ENCODE results near the gene HSD11B2.
A peak's percentile ranks its signal among the peaks of the same experiment; 100 is the strongest.
"Not testable (repeated sequence)": the region's sequence is repeated elsewhere in the genome, so short reads cannot be mapped to it uniquely, and the experiment has no call there.

Gene HSD11B2

DNA sequence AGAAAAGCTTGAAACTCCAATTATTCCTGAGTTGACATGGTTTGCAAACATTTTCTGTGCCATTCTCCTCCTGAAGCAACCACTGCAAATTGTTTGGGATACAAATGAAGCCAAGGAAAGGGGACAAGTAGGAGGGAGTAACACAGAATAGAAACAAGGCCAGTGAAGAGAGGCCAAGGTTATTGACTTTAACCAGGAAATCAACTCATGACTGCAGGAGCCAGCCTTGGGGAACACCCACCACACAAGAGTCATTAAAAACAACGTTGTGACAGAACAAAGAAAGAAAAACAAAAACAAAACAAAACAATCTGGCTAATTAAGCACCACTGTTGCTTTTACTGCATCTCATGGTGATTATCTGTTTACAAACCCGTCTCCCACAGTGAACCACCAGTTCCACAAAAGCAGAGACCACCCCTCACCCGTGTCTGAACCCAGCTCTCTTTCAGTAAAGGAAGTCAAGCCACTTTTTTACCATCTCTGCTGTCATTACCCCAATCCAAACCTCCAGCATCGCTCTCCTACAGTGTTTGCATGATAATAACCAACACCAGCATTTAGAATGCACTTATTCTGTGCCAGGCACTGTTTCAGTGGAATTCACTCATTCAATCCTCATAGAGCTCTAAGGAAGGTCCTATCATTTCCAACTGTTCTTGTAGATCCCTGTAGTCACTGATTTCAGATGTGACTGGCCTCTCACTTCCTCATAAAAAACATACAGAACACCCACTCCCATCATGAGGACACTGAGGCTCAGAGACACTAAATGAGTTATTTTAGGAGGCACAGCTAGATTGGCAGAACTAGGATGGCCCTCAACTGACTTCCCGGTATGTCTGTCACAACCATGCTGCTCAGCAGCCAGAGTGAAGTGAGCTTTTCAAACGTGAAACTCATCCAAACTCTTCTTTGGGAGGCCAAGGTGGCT is 16.7 kb upstream of the HSD11B2 start:
- DNase-seq (ENCODE audit: low read depth in 2 of 2, low spot score in 1 of 2): no peak

DNA sequence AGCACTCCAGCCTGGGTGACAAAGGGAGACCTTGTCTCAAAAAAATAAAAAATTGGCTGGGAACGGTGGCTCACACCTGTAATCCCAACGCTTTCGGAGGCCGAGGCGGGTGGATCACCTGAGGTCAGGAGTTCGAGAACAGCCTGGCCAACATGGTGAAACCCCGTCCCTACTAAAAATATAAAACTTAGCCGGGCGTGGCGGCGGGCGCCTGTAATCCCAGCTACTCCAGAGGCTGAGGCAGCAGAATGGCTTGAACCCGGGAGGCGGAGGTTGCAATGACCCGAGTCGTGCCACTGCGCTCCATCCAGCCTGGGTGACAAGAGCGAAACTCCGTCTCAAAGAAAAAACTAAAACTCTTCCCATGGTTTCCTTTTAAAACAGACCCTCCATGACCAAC is 15.5 kb upstream of the HSD11B2 start:
- not testable (repeated sequence) for DNase-seq (ENCODE audit: low read depth in 2 of 2, low spot score in 1 of 2)

DNA sequence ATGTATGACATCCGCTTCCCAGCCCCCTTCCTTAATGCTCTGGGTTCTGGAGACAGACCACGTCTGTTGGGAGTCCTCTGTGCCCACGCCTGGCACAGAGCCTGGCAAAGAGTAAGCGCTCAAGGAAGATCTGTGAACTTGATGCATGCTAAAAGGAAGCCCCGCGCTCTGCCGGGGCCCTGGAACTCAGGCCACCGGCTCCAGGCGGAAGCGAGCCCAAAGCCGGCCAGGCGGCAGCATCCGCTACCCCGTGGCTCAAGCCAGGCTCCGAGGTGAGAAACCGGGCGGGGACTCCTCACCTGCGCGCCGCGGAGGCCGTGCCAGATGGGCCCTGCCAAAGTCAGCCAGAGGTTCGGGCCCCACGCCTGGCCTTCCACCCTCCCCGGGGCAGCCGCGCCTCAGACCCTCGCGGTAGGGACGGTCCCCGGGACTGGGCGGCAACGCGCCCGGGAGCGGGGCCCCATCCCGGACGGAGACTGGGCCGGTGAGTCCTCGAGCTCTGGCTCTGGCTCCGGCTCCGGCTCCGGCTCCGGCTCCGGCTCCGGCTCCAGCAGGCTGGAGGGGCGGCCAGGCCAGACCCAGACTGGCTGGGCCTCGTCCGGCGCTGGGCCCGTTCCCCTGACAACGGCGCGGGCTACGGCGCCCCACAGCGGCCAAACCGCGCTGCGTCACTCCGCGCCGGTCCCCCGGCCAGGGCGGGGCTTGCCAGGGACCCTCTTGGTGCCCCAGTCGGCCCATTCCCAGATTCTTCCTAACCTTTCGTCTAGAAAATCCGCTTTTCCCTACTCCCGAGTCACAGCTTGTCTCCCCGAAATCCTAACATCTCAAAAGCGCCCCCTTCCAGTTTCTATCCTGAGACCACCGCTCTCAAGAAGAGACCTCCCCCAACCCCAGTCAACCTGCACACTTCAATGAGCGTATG is 14.8 kb upstream of the HSD11B2 start, which contains the start of gene ZDHHC1:
TSS of gene ZDHHC1 (minus strand) at position 606 of the 922 bp plus-strand sequence. CDS start 8,702 bp downstream, outside the sequence.
- no peak for DNase-seq (ENCODE audit: low read depth in 2 of 2, low spot score in 1 of 2)

DNA sequence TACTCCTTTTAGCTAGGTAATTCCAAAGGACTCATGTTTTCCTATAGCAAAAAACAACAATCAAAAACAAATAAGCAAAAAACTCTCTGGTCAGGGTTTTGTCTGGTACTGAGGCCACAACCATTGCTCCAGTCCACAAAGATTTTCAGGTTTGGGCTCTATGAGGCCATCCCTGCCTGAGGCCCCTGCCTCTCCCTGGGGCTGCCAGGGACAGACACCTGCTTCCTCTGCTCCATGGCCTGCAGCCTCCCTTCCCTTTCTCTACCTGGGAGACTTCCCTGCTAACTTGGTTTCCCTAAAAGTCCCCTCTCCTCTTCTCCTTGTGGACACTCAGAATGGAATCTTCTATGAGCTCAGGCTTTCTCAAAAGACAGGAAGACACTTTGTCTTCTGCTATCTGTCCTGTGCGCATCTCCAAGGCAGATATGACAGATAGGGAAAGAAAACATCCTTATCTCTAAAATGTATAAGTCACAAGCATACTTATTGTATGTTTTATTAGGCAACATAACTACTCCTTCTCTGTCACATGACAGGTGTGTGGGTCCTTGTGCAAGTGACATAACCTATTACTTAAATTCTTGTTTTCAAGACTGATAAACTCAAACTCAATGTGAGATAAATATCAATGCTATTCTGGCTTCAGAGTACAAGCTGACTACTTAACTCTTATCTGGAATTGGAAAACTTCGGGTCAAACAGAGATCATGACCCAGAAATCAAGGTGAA is 13.4 kb upstream of the HSD11B2 start:
- no peak for DNase-seq (ENCODE audit: low read depth in 2 of 2, low spot score in 1 of 2)

DNA sequence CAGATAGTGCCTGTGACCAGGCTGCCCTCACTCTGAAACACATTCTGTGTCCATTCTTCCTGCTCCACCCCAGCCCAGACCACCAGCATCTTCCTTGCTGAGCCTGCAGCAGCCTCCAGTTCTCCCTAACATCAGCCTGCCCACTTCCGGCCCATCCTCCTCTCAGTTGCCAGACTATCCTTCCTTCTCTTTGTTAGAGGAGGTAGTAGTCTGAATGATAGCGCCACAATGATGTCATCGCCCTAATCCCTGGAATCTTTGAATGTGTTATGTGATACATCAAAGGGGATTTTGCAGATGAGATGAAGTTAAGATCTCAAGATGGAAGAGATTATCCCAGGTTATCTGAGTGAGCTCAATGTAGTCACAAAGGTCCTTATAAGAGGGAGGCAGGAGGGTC is 11.4 kb upstream of the HSD11B2 start:
- DNase-seq (ENCODE audit: low read depth in 2 of 2, low spot score in 1 of 2): no peak

DNA sequence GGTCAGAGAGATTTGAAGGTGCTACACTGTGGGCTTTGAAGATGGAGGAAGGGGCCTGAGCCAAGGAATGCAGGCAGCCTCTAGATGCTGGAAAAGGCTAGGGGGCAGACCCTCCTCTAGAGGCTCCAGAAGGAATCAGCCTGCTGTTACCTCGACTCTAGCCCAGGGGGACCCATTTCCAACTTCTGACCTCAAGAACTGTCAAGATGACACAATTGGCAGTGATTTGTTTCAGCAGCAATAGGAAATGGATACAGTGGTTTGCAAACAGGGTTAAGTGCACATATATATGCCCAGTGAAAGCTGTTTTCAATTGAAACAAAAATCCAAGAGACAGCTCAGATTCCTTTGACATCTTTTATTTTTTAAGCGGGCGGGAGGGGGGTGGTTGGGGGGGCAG is 11.0 kb upstream of the HSD11B2 start:
- no peak for DNase-seq (ENCODE audit: low read depth in 2 of 2, low spot score in 1 of 2)

DNA sequence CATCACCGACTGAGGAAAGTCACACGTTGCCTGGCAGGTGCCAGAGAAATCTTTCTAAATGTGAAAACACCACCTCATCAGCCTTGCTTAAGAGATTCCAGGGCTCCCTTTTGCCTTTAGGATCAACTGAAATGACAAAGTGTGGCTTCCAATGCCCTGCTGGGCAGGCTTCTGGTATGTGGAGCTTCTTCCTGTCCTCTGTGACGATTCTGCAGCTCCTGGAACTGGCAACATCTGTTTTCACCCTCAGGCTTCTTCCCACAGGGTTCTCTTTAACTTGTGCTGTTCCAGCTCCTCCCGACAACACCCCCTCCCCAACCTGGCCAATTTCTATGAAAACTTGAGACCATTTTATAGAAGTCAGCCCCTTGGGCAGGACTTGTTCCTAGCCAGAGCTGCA is 9.9 kb upstream of the HSD11B2 start:
- DNase-seq (ENCODE audit: low read depth in 2 of 2, low spot score in 1 of 2): no peak

DNA sequence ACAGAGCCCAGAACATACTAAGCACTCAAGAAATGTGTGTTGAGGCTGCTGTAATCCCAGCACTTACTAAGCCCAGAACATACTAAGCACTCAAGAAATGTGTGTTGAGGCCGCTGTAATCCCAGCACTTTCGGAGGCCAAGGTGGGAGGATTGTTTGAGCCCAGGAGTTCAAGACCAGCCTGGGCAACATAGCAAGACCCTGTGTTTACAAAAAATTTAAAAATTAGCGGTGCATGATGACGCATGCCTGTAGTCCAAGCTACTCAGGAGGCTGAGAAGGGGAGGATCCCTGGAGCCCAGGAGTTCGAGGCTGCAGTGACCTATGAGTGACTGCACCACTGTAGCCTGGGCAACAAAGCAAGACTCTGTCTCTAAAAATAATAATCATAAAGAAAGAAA is 7.9 kb upstream of the HSD11B2 start:
- no peak for DNase-seq (ENCODE audit: low read depth in 2 of 2, low spot score in 1 of 2)

DNA sequence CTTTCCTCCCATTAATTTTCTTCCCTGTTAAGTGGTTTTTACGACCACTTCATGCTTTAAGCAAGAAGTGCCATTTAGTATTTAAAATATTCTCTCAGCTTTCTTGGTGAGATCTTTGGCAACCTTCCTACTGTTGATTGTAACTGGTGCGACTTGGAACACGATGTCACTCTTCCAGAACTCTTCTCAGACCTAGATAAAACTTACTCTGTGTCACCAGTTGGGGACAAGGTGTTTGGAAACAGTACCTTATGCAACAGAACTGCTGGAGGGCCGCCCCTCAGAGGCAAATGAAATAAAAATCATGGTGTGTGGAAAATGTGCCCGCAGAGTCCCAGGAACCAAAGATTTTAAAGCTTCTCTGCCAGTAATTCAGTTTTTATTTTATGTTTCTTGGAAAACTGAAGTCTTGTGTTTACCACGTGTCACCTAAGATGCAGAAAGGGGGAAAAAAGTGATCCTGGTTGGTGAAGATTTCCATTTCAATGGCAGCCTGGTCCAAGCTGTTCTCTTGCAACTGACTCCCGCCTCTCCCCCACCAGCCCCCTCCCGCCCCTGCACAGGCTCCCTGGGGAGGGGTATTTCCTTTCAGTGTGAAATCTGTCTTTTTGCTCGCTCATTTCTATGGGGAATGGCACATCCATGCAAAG is 7.2 kb upstream of the HSD11B2 start:
- DNase-seq (ENCODE audit: low read depth in 2 of 2, low spot score in 1 of 2): no peak

DNA sequence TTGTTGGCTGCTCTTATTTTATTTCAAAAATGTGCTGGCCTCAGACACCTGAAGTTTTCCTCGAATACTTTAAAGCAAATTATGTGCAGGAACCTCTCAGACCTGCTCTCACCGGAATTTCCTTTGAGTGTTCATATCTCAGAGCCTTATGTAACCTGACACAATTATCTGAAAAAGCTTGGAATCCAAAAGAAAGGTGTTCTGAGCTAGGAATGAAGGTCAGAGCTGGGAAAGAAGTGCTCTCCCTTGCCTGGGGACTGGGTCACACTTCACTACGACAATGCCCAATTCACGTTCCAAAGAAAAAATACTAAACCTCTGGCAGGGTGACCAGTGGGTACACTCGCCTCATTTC is 6.7 kb upstream of the HSD11B2 start:
- DNase-seq (ENCODE audit: low read depth in 2 of 2, low spot score in 1 of 2): no peak

DNA sequence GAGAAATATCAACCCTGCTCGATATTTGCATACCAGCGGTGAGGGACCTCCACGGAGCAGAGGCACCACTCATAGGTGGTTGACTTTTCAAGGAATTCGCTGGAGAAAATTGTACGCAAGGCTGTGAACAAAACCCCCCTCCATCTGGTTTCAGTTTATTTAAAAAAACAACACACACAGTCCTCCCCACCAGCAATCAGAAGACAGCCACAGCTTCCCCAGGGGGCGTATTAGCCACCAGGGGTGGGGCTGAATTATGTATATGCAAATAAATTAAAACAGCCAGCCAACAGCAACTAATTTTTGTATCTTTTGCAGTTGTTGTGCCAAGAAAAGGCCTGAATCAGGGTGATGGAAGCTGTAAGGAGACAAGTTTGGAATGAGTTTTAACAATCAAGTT is 5.9 kb upstream of the HSD11B2 start:
- DNase-seq (ENCODE audit: low read depth in 2 of 2, low spot score in 1 of 2): no peak

DNA sequence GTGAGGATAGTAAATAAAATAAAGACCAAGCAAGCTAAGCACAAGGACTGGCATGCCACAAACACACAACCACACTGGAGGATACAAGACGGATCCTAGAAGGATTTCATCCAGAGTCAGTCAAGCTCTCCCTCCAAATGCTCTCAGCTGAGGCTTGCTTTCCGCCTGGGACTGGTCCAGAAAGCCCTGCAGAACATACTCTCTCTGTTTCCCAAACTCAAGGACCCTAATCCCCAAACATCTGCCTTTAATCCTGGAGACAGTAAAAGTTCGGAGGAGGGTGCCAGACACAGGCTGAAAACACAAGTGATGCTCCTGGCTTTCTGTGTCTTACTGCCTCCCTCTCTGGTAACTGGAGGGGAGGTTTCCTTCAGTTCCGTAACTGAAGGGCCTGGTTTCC is 5.3 kb upstream of the HSD11B2 start:
- DNase-seq (ENCODE audit: low read depth in 2 of 2, low spot score in 1 of 2): no peak

DNA sequence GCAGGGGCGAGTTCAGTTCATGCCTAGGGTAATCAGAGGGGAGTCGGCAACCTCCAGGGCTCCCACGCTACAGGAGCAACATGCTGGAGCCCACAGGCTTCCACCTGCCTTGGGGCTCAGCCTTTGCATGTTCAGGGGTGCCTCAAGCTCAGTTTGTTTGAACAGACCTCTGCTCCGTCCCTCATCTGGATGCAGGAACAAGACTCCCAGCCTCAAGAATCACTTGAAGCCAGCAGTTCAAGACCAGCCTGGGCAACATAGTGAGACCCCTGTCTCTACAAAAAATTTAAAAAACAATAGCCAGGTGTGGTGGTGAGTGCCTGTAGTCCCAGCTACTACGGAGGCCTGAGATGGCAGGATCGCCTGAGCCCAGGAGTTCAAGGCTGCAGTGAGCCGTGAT is 4.9 kb upstream of the HSD11B2 start:
- DNase-seq (ENCODE audit: low read depth in 2 of 2, low spot score in 1 of 2): no peak

DNA sequence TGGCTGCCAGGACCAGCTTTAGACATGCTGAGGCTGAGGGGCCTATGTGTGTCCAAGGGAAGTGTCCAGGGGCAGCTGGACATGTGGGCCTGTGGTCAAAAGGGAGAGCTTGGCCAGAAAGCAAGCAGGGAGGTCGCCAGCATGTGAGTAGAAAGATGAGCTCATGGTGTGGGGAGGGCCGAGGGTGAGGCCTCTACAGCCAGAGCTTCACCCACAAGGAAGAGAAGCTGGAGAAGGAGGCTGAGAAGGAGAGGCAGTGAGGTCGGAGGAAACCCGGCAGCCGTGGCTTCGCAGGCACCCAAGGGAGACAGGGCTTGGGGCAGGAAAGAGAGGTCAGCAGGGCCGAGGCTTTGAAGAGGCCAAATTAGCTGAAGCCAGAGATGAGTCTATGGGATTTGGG is 4.0 kb upstream of the HSD11B2 start:
- no peak for DNase-seq (ENCODE audit: low read depth in 2 of 2, low spot score in 1 of 2)

DNA sequence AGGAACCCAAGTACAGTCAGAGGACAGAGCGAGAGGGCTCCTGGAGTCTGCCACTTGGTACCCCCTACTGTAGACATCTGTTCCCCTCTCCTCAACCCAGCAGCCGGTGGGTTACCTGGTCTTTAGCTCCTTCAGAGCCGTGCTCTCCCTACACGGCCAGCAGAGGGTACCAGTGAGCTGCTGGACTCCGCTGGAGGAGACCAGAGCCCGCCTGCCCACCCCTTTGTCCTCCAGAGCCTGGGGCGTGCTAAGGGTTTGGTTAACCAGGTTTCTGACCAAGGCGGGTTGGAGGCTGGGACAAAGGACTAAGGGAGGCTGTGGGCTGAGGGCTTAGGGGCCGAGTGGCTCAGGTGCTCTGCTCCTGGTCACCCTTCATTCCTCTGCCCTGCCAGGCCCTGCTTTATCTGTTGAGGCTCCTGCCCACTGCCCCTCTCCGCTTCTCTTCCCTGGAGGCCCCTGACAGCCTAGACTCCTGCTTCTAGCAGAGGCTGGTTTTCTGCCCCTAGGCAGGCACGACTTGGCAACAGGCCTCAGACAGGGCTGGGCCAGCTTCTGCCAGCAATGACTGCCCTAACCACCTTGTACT is 2.7 kb upstream of the HSD11B2 start:
- DNase-seq (ENCODE audit: low read depth in 2 of 2, low spot score in 1 of 2): peak in 1 of 2 donors; percentile 8

DNA sequence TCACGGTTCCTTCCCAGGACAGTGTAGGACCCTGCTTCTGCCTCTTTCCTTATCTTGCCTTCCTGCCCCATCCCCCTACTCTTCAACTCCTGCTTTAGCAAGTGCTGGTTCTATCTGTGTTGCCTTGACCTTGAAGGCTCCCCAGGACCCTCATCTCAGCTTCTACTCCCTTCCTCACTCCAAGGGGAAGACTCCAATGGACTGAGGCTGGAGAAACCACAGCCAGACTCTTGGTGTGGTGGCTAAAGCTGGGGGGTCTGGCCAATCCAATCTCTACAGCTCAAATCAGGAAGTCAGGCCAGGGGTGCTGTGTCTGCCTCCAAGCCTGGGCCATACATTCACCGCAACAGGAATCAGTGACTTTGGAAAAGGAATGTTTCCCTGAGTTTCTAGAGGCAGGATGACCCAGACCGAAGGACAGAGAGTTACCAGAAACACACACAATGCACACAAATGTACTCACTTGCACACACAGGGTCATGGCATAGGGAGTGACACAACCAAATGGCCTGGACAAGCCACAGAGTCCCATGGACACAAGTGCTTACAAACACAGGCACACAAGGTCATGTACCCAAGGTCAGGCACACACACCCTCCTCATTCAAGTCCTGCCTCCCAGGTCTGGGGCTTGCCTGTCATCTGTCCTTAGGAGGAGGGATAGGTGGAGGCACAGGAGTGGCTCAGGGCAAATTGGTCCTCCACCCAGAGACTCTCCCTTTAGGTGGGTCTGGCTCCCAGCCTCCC is 1.7 kb upstream of the HSD11B2 start:
- DNase-seq (ENCODE audit: low read depth in 2 of 2, low spot score in 1 of 2): no peak

DNA sequence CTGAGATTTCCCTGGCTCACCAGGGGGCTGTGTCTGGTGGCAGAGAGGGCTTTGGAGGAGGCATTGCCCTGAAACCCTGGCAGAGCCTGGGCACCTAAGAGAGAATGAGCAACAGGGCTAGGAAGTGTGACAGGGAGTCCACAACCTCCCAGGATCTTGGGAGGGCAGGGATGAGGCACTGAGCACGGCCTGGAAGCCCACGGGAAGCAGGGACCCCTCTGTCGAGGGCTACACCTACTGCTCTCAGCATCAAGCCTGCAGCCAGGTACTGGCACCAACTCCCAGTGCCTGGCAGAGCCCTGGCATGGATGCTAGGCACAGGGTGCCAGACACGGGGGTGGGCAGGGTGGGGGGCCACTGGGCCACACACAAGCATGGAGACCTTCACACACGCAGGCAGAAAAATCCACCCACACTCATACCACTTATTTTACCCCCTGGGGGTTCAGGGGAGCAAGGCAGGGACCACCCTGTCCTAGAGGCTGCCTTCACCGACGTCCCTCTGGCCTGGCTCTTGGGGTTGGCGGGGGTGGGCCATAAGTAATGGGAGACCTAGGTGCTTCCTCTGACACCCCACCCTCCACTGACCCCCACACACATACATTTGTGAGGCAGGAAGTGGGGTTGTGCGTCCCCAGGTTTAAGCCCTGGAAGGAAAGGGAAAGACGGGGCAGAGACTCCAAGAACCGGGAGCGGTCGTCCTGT is 970 bp upstream of the HSD11B2 start:
- no peak for DNase-seq (ENCODE audit: low read depth in 2 of 2, low spot score in 1 of 2)

DNA sequence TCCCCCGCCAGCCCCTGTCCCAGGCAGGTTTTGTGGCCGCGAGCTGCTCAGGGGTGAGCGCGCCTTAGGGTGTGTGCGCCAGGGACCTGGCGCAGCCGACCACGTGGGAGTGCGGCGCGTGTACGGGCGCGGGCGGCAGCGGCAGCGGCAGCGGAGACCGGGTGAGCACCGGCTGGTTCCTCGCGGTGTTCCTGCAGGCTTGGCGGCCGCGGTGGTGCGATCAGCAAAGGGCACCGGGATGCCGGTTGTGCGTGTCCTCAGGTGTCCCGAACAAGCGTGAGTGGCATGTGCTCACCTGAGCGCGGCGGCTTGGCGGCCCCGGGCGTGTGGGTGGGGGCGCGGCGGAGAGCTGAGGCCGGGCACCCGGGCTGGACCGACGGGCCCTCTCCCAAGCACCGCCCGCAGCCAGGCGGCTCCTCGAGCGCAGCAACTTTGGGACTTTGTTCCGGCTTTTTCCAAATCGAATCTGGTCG is 381 bp upstream of the HSD11B2 start:
- peak in 1 of 2 donors; percentile 6 for DNase-seq (ENCODE audit: low read depth in 2 of 2, low spot score in 1 of 2)
